HG03457 (cell line): Measurements from ENCODE around the gene B4GALNT1.
"Not testable (repeated sequence)": the region's sequence is repeated elsewhere in the genome, so short reads cannot be mapped to it uniquely, and the experiment has no call there.

Experiments
- ATAC-seq: cut with Tn5 transposase; IDR thresholded peaks from one replicate; pipeline ENCODE4 v1.9.1; 2021; ENCODE audit warnings: moderate number of reproducible peaks; ENCODE audit not compliant: unreplicated experiment

B4GALNT1 gene

DNA sequence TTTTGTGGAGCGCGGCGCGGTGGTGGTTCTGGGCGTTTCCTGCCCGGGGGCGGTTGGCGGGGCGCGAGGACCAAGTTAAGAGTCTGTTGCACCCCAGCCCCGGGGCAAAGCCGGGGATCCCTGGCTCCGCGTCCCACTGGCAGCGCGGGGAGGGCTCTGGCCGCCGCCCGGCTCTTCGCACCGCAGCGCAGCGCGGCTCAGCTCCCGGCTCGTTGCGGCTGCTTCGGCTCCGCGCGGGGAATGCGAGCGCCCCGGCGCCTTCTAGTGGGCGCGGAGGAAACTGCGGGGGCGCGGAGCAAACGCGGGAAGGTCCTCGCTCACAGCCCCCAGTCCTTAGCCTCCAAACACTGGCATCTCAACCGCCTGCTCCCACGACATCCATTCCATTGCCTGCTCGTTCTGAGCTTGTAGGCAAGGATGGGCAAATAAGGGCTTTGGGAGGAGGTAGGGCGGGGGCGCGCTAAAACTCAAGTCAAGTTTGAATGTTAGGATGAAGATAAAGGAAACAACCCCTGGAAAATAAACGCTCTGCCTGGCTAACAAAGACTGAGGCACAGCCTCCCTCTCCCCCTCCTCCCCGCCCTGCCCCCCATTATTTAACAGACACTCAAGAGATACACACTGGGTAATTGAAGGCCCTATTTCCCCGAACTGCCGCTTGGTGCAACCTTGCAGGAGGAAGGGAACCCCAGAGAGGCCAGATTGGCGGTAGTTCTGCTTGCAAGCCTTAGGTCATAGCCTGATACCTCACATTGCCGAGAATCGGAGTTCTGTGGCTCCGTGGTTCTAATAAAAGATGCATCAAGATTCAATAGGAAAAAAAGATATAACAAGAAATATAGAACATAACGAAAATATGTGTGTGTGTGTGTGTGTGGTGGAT, at the start of gene B4GALNT1:
TSS of gene B4GALNT1 (minus strand) at position 244 of the 883 bp plus-strand sequence. CDS start 1,069 bp downstream, outside the sequence.
- ATAC-seq, result no peak

DNA sequence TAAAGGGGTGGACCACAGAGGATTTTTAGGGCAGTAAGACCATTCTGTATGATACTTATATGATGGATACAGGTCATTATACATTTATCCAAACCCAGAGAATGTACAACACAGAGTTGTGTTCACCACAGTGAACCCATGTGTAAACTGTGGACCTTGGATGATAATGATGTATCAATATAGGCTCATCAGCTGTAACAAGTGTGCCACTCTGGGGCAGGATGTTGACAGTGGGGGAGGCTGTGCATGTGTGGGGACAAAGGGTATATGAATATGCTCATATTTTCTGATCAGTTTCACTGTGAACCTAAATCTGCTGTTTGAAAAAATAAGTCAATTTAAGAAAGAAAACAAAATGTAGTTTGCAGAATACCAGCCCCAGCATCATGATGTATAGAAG, 46.7 kb upstream of the B4GALNT1 start:
- no peak for ATAC-seq

GRCh38 chr12:57677947-57678346, 44.9 kb upstream of the B4GALNT1 start:
- not testable (repeated sequence) for ATAC-seq

DNA sequence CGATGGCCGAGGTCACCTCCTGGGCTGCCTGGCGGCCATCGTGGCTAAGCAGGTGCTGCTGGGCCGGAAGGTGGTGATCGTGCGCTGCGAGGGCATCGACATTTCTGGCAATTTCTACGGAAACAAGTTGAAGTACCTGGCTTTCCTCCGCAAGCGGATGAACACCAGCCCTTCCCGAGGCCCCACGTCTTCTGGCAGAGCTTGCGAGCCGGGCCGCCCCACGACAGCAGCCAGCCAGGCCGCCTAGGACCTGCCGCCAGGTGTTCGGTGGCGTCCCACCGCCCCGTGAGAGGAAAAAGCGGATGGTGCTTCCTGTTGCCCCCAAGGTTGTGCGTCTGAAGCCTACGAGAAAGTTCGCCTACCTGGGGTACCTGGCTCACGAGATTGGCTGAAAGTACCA, 41.7 kb upstream of the B4GALNT1 start:
- no peak for ATAC-seq

- no peak for ATAC-seq
Measured at GRCh38 chr12:57672801-57673200, 39.8 kb upstream of the B4GALNT1 start.

DNA sequence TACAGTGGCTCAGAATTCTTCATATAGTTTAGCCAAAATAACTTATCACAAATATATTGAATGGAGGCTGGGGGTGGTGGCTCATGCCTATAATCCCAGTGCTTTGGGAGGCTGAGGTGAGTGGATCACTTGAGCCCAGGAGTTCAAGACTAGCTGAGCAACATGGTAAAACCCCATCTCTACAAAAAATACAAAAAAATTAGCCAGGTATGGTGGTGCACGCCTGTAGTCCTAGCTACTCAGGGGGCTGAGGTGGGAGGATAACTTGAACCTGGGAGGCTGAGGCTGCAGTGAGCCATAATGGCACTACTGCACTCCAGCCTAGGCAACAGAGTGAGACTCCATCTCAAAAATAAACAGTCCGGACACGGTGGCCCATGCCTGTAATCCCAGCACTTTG, 38.8 kb upstream of the B4GALNT1 start:
- not testable (repeated sequence) for ATAC-seq

DNA sequence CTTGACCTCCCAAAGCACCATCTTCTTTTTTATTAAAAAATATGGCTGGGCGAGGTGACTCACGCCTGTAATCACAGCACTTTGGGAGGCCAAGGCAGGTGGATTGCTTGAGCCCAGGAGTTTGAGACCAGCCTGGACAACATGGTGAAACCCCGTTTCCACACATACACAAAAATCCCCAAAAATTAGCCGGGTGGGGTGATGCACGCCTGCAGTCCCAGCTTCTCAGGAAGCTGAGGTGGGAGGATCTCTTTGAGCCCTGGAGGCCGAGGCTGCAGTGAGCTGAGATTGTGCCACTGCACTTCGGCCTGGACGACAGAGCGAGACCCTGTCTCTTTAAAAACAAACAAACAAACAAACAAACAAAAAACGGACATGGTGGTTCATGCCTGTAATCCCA, 36.7 kb upstream of the B4GALNT1 start:
- not testable (repeated sequence) for ATAC-seq

DNA sequence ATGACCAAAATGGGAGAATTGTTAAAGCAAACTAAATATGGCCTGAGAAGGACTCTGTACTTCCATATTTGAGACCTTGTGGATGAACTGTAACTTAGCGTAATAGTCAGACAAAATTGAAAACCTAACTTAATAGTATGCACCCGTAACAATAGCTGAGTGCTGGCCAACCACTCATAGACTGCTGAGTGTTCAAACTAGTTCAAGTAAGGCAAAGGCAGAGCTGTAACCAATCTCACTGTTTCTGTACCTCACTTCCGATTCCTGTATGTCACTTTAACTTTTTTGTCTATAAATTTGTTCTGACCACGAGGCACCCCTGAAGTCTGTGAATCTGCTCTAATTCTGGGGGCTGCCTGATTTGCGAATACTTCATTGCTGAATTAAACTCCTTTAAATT, 33.9 kb upstream of the B4GALNT1 start:
- ATAC-seq, result no peak

GRCh38 chr12:57665066-57665820, 32.2 kb upstream of the B4GALNT1 start:
- not testable (repeated sequence) for ATAC-seq

DNA sequence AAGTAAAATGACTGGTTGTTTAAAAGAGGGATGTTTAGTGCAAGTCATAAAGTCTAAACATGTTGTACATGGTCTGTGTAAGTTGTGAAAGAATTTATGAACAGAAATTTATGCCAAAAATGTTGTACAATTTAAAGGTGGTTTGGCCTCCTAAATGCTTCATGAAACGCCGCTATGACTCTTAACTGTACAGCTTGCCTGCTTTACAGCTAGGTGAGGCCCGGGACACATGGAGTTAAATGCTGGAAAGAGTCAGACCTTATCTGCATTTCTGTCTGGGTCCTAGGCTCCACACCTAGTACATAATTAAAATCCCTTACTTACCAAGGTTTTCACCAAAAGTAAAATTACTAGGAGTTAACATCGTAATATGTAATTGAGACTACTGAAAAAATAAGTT, 28.4 kb upstream of the B4GALNT1 start:
- ATAC-seq, result no peak

GRCh38 chr12:57658890-57659289, 25.9 kb upstream of the B4GALNT1 start:
- ATAC-seq, result no peak

- ATAC-seq, result no peak
Measured at GRCh38 chr12:57657744-57658143, 24.7 kb upstream of the B4GALNT1 start.

- ATAC-seq, result not testable (repeated sequence)
Measured at GRCh38 chr12:57656408-57656807, 23.4 kb upstream of the B4GALNT1 start.

DNA sequence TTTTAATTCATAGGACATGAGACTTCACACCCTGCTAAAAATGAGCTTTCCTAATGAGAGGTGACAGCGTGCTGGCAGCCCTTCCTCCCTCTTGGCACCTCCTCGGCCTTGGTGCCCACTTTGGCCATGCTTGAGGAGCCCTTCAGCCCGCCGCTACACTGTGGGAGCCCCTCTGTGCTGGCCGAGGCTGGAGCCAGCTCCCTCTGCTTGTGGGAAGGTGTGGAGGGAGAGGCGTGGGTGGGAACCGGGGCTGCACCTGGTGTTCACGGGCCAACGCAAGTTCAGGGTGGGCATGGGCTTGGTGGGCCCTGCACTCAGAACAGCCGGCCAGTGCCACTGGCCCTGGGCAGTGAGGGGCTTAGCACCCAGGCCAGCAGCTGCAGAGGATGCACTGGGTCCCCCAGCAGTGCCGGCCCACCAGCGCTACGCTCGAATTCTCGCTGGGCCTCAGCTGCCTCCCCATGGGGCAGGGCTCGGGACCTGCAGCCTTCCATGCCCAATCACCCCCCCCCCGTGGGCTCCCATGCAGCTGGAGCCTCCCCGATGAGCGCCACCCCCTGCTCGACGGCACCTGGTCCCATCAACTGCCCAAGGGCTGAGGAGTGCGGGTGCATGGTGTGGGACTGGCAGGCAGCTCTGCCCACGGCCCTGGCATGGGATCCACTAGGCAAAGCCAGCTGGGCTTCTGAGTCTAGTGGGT, 22.7 kb upstream of the B4GALNT1 start:
- no peak for ATAC-seq

DNA sequence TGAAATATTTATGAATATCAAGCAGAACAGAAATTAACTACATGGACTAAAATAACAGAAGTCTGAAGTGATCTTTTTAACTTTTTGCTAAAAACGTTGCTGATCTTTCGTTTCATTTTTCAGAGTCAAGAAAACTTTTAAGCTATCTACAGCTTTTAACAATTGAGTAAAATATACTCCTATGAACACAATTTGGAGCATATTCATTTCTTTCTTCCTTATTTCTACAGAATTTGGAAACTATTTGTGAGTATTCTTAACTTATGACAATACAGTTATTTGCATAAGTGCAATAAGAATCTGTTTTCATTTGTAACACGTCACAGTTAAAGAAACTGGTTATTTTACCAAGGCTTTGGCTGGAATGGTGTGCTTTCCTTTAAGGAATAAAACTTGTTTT, 21.0 kb upstream of the B4GALNT1 start:
- no peak for ATAC-seq

DNA sequence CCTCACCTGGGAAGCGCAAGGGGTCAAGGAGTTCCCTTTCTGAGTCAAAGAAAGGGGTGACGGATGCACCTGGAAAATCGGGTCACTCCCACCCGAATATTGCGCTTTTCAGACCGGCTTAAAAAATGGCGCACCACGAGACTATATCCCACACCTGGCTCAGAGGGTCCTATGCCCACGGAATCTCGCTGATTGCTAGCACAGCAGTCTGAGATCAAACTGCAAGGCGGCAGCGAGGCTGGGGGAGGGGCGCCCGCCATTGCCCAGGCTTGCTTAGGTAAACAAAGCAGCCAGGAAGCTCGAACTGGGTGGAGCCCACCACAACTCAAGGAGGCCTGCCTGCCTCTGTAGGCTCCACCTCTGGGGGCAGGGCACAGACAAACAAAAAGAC, 13.7 kb upstream of the B4GALNT1 start:
- ATAC-seq, result not testable (repeated sequence)

DNA sequence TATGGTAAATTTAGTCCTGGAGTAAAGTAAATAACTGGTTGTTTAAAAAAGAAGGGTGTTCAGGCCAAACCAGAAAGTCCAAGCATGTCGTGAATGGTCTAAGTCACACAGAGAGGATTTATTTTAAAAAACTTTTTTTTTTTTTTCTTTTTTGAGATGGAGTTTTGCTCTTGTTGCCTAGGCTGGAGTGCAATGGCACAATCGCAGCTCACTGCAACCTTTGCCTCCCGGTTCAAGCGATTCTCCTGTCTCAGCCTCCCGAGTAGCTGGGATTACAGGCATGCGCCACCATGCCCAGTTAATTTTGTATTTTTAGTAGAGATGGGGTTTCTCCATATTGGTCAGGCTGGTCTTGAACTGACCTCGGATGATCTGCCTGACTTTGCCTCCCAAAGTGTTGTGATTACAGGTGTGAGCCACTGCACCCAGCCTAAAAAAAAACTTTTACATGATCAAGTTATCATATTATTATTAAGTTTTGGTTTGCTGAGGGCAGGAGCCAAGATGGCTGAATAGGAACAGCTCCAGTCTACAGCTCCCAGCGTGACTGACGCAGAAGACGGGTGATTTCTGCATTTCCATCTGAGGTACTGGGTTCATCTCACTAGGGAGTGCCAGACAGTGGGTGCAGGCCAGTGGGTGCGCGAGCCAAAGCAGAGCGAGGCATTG, 13.1 kb upstream of the B4GALNT1 start:
- not testable (repeated sequence) for ATAC-seq

DNA sequence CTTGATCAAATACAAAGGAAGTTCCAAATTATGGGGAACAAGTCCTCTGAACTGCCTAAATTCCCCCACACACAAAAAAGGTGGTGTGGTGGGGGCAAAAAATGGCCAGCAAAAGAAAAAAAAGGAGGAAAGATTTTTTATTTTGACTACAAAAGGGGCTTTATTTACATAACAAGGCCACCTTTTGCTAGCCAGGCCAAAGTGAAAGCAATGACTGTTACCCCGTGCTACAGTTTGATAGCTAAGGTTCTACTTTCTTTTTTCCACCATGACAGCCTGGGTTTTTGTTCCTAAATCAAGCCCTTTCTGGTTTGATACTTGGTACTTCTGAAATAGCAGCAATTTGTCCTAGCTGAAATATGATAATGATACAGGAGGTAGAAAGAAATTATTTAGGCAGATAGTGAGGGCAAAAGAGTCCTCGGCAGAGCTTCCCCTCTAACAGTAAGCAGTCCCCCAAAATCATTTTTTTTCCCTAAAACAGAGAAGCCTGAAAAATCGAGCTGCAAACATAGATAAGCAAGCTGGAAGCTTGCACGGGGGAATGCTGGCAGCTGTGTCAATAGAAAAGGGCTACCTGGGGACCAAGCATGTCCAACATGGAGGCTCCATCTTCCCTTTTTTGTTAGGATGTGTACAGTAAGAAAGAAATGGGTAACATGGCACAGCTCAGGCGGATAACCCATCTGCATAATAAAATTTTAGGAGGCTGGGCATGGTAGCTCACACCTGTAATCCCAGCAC, 8.9 kb upstream of the B4GALNT1 start:
- no peak for ATAC-seq

- no peak for ATAC-seq
Measured at GRCh38 chr12:57640175-57641042, 7.4 kb upstream of the B4GALNT1 start.
